NCI-H128 (cell line): ENCODE measurements around the gene TMC2.
"Not testable (repeated sequence)": the region's sequence is repeated elsewhere in the genome, so short reads cannot be mapped to it uniquely, and the experiment has no call there.

Experiments used
- DNase-seq: peaks from one replicate; lab custom pipeline; 2025; ENCODE audit not compliant: unreplicated experiment; lab: John Stamatoyannopoulos, UW

TMC2 gene

DNA sequence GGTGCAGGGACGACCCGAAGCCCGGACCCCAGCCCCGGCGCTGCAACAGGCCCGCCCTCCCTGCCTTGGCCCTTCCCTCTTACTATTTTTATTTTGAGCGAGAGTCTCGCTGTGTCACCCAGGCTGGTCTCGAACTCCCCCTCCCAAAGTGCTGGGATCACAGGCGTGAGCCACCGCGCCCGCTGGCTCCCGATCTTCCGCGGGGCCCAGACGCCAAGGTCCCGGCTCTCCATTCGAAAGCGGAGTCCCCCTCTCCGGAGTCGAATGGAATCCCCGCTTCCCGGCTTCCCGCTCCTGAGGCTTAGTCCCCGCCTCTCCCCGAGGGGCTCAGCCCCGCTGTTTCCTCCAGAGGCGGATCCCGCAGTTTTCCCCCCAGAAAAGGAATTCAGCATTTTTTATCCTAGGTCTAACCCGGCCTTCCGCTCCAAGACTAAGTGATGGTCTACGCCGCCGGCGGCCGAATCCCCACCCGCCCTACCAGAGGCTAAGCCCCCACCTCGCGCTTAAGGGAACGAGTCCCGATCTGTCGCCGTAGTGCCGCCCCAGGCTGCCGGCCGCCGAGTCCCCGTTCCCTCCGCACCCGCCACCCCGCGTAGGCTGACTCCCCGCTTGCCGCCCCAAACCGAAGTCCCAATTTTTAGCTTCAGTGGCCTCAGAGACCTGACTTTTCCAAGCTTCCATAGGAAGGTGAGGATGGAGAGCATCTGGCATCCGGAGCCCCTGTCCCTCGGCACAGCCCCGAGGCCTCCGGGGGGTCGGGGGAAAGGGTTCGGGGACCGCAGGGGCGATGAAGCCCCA is 11.5 kb upstream of the TMC2 start:
- no peak for DNase-seq

DNA sequence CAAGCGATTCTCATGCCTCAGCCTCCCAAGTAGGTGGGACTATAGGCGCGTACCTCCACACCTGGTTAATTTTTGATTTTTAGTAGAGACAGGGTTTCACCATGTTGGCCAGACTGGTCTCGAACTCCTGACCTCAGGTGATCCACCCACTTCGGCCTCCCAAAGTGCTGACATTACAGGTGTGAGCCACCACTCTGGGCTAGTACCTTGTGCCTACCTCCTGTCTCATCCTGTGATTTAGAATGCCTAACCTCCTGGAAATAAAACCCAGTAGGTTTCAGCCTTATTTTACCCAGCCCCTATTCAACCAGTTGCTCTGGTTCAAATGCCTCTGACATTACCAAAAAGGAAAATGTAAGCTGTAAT is 10.2 kb upstream of the TMC2 start:
- not testable (repeated sequence) for DNase-seq

DNA sequence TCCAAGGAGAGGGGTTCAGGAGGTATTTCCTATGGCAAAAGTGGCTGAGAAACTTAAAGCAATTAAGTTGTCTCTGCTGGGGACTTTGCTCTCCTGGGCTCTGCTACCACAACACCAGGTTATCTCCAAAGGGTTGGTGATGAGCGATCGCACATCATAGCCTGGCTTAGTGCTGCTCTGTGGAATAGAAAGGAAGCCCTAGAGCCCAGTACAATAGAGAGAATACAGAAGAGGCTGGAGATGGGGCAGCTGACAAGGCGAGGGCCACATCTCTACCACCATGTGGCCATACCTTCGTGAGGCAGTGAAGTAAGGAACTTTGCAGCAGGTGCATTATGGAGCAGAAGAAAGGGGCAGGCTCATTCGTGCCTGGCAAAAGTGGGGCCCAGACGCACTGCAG is 8.6 kb upstream of the TMC2 start:
- DNase-seq: no peak

DNA sequence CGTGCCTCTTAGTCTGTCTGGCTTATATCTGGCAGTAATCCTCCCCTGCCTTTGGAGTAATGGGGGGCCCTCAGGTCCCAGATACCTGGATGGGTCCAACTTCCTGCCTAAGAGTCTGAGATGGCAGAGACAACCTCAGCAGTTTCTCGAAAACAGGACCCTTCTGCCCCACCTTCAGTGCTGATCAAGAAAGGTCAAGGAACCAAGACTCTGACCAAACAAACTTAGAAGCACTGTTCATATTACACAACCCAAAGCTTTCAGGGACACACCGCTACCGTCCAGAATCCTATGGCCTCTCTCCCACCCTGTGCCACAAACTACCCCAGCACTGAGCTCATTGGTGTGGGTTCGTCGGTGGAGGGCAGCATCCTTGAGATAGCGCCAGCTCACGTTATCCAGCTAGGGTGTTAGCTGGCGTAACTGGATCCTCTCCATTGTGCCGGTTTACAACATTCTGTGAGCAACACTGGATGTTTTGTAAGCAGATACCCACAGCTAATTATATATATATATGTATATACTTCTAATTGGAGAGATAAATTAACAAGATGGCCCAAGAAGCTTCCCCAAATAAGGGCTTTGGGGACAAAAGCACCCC is 7.6 kb upstream of the TMC2 start:
- DNase-seq: no peak

DNA sequence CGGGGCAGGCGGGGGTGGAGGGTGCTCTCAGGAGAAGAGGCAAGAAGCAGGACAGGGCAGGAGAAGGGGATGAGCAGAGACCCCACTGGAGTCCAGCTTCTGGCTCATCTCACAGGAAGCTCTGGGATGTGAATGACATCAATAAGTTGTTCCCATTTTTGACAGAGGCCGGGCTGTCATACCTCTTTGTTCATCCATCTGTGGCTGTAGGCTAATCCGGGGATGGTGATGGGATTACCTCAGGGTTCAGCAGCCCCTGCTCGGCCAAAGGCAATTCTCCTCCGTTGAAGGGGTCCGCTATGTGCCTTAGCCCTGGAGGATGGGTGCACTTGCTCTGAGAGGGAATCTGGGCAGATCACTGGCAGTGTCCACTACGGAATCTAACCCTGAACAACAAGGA is 3.3 kb upstream of the TMC2 start:
- no peak for DNase-seq

DNA sequence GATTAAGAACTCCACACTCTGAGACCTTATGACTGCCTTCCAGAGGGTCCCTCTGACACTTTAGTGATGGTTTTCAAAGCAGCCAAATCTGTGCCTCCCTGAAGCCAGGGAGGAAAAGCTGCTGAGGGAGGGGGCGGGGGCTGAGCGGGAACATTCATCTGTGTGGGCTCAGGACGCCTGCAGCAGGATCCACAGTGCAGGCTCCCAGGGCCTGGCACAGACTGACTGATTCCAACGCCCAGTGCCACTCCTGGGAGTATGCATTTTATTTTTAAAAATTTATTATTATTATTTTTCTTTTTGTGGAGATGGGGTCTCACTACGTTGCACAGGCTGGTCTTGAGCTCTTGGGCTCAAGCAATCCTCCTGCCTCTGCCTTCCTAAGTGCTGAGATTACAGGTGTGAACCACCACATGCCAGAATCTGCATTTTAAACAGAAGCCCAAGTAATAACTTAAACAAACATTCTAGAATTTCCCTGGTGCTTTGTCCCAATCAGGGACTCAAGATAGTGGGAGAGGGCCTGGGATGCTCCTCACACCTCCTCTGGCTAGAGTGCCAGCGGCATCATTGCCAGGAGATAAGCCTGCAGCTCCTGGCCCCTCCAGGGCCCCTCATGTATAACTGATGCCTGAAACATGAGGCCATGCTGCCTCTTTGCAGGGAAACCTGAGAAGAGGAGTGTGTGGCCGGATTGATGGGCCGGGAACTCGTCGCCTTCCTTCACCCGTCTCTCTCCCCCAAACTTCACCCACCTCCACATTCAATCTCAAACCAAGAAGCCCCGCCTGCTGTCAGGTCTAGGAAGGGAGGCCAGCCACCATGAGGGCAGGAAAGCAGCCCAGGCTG is 438 bp upstream of the TMC2 start:
- DNase-seq: no peak

DNA sequence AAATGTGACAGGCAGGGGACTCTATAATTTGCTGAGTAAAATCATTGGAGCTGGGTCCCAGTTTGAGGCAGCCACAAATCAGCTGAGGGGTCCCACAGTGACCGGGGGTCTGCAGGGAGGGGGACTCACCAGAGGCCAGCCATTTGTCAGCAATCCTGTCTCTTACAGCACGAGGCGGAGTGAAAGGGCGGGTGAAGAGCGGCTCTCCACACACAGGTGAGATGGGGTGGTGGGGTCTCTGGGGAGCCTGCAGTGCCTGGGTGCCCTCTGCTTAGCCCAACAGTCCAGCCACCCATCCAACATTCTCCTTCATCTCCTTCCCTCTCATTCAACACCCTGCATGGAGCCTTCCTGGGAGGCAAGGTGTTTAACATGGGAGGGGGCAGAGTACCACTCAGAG is 728 bp downstream of the TMC2 start:
- no peak for DNase-seq

DNA sequence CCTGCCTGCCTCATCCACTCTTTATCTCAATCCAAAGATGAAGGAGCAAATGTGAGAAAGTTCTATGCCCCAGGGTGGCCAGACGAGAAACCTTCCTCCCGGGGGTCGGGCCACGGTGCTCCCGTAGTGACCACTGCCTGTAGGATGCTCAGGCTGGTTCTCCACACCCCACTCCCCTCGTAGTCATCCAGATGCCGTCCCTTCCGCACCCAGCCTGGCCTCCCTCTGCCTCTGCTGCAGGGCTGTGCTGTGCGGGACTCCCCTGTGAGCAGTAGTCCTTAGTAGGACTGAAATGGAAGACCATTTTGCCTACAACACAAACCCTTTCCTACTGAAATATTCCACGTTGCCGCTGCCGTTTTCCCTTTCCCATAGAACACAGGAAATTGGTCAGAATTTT is 2.0 kb downstream of the TMC2 start:
- no peak for DNase-seq

DNA sequence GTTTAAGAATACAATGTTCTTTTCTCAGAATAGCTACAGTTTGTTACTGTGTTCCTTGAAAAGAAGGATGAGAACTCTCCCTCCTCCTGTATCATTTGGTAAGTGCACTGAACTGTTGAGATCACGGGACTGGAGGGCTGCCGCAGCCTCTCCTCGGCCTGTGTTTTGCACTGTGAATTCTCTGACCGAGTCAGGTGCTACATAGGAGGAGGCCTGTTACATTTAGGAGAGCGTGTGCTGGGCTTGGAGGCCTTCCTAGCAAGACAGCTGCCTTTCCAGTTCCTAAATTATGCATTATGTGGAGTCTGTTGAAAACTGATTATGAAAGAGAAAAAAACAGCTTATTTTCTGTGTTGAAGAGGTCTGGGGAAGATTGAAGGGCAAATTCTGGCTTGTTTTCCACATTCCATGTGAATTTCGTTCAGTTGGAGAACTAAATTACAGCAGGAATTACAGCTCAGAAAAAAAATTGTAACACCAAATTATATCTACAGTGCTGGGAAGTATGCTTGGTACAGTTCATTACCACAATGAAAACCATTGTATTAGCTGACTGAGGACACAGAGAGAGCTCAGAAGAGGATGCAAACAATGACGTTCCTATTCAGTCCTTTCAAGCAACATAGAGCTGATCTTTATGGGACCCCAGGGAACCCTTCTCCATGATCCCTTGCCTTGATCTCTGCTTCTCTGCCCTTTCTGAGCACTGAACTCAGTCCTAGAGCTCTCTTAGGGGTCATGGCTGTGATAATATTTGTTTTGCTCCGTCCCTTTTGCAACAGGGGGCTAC is 2.8 kb downstream of the TMC2 start:
- DNase-seq: no peak

DNA sequence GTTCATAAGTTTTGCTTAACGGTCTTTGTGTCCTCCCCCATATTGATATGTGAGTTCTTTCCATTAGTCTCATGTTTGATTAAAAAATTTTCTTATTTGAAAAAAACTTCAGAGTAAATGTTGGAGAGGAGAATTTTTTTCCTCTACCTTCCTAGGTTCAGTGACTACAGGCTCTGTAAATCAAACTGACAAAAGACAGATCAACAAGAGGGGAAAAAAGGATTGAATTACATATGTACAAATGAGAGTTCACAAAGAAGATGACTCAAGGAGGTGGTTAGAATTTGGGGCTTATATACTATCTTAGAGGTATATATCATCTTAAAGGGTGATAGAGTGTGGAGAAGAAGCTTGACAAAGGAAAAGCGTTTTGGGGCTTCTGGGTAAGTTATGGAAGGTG is 5.6 kb downstream of the TMC2 start:
- no peak for DNase-seq

DNA sequence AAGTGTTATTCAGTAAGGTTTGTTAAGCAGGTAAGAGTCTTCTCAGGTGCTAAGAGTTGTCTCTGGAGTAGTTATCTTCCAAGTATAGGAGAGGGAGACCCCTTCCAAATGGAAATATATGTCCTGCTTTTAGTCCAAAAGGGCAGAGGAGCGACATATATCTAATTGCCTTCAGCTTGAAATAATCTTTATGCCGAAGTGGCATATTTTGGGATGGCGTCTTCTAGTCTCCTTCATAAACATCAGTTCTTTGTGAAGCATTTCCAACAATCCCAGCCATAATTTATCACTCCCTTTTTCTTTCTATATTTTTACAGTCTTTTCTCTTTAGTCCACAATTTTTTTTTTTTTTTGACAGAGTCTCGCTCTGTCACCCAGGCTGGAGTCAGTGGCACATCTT is 6.0 kb downstream of the TMC2 start:
- DNase-seq: no peak

DNA sequence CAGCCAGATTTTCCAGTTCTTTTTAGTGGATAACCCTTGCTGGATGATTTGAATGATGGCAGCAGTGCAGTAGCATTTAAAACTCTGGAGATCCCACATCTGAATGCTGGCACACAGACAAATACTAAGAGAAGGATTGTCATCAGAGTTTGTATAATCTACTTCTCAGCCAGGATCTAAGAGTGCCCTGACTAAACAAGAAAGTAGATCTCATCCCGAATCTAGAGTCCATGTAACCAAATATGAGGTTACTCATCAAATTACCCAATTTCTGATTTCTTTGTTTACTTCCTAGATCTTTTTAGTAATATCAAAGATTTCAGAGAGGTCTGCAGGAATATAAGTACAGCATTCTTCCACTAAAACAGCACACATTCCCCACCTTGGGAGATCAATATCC is 7.8 kb downstream of the TMC2 start:
- no peak for DNase-seq

DNA sequence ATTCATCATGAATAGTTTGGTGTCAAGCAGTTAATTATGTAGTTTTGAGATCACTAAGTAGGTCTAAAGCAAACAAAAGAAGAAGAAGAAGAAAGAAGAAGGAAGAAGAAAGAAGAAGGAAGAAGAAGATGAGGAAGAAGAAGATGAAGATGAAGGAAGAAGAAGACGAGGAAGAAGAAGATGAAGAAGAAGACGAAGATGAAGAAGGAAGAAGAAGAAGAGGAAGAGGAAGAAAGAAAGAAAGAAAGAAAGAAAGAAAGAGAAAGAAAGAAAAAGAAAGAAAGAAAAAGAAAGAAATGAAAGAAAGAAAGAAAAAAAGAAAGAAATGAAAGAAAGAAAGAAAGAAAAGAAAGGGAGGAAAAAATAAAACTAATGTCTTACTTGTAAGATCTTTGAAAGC is 9.2 kb downstream of the TMC2 start:
- no peak for DNase-seq

DNA sequence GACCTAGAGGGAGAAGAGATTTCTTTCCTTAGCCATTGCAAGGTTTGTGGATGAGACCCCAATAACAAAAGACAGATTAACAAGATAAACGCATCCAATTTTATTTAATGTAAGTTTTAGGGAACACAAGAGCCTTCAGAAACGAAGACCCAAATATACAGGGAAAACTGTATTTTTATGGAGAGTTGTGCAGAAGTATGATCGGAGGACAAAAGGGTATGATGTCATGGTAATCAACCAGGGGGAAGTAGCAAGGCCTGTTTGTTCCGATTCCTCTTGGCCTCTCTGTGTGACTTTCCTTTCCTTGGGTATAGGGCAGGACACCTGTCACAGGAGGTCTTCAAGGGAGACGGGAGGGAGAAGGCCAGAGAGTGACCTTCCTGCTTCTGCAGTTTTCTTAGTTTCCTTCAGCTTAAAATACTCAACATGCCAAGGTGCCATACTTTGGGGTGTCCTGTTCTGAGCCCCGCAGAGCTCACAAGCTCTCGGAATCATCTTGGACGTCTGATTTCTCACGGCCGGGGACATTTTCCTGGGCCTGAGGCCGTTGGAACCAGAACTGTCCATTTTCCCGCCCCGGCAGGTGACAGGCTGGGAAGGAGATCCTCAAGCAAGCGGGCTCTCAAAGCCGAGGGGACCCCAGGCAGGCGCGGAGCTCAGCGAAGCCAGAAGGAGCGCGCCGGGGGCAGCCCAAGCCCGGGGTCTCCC is 21.7 kb downstream of the TMC2 start:
- no peak for DNase-seq

DNA sequence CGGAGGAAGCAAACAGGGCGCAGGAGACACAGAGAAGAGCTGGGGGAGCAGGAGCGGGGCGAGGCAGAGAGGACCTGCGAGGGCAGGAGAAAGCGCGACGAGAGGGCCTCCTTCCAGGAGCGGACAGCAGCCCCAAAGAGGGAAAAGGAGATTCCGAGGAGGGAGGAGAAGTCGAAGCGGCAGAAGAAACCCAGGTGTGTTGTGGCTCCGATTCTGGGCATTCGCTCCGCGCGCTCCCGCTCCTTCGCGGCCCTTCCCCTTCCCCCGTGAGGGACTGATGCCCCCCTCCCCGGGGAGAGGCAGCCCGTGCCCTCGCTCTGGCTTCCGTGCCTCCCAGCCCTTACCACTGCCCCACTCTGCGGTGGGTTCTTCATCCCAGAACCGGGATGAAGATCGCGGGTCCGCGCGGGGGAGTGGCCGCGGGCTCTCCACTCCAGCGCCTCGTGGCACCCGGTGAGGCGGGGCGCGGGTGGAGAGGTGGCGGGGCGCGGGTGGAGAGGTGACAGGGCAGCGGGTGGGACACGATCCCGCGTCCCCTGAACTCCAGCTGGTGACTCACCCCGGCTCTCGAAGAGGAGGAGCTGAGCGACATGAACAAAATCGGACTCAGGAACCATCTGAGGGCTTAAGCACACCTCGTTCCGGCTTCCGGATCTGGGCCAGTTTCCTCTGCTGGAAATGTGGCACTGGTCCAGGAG is 22.4 kb downstream of the TMC2 start:
- DNase-seq: no peak

DNA sequence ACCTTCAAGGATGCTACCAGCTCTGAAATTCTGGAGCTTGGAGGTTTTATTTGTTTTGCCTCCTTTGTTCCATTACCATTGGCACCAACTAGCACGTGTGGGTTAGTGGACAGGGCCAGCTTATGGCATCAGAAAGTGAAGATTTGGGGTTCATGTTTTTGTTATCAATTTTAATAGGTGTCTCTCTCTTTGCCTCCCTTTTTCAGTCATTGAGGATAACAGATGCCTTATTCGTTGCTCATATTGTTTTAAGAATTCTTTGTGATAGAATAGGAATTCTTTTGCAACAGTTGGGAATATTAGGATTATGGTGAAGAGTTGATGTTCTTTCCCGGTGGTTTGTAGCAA is 22.9 kb downstream of the TMC2 start:
- no peak for DNase-seq

DNA sequence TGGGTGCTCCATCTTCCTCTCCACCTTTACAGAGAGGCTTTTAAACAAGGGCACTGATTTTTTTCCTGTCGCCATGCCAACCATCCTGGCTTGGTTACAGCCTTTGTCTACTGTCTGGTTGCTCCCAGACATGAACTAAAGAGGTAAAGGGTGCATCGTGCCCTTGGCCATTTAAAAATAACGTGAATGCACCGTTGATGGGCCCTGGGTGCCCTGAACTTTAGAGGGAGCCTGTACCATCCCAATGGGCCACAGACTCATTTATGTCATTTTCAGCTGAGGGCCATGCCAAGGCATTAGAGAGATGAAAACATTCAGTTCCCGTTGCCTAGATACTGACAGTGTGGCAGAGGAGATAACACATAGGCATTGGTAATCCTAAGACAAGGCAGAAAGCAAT is 23.3 kb downstream of the TMC2 start:
- no peak for DNase-seq

DNA sequence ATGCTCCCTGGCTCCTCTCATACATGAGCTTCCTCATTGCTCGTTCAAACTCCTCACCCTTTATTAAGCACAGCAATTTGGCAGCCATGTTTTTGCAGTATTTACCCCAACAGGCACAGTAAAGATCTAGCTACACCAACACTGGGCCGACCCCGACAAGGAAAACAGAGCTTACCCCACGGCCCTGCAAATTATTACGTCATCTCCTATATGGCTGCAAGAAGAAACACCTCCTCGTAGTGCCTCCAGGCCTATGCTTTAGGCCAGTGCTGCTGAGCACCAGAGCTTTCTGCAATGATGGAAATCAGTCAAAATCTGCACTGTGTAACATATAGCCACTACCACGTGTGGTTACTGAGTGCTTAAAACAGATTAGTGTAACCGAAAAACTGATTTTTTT is 26.7 kb downstream of the TMC2 start:
- no peak for DNase-seq

DNA sequence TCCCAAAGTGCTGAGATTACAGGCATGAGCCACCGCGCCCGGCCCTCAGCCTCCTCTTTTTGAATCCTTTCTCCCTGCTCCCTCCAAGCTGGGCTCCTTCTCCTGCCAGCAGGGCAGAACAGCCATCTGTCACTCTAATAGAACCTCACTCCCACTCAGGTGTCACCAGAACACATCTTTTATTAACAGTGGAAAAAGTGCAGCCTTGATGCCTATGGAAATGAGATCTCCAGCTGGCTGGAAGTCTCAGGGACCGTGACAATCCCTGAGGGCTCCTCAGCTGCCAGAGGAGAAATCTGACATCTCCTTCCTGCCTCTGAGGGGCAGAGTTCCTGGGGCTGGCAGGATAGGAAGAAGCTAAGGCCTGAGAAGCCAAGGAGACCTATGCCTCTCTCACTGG is 28.0 kb downstream of the TMC2 start:
- no peak for DNase-seq

DNA sequence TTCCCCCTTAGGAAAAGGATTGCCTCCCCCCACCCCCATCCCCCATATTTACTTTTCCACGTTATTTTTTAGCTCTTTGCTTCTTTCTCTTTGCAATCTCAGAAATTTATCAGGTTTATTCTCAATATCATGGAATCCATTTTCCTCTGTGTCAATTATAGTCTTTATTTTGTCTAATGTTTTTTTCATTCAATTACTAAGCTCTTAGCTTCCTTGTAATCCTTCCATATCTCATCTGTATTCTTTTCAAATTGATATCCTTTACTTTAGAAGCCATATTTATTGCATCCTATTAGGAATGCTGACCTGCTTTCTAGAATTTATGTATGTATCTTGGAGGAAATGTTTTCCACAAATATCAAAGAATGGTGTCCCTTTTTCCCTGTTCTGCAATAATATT is 39.3 kb downstream of the TMC2 start:
- no peak for DNase-seq
